Type B pancreatic cell (in vitro differentiated cells): Measurements from ENCODE around the gene FILIP1. TPM values are rescaled to one million over a fixed set of nuclear protein-coding genes. Genes with fewer than 3 reads are reported as not detected.

Experiments used
- DNase-seq: peaks from one replicate; pipeline ENCODE4 v3.0.0; 2021; ENCODE audit warnings: mixed read lengths; ENCODE audit not compliant: unreplicated experiment; ENCODE audit errors: extremely low spot score
- H3K27ac Mint-ChIP-seq: 2 replicates; pipeline ENCODE4 v1.8.0; 2021; ENCODE audit warnings: mild to moderate bottlenecking, mixed read lengths
- H3K27me3 Mint-ChIP-seq: 2 replicates; pipeline ENCODE4 v1.8.0; 2021; ENCODE audit warnings: mixed read lengths
- H3K36me3 Mint-ChIP-seq: 2 replicates; pipeline ENCODE4 v1.8.0; 2021; ENCODE audit warnings: mixed read lengths
- H3K4me1 Mint-ChIP-seq: one replicate; pipeline ENCODE4 v1.8.0; 2021; ENCODE audit warnings: mixed read lengths; ENCODE audit not compliant: unreplicated experiment
- H3K4me3 Mint-ChIP-seq: 2 replicates; pipeline ENCODE4 v1.8.0; 2021; ENCODE audit warnings: mild to moderate bottlenecking, mixed read lengths
- H3K9me3 Mint-ChIP-seq: 2 replicates; pipeline ENCODE4 v1.8.0; 2021; ENCODE audit warnings: mixed read lengths
- CTCF ChIP-seq: fragments of 200-600 bp; sonication (generic); conservative IDR thresholded peaks from 2 replicates; pipeline ENCODE4 v1.5.0; 2021; ENCODE audit warnings: antibody characterized with exemption, mild to moderate bottlenecking
- total RNA-seq: library from RNA; stranded (reverse); gene quantifications from 2 replicates; pipeline ENCODE4 v1.2.1, GENCODE V29; 2021; ENCODE audit warnings: low replicate concordance

FILIP1 gene
- total RNA-seq, 1 donor from 2014 or later = 5.0 TPM

GRCh38 chr6:75300531-75300855, 193.1 kb downstream of the FILIP1 start:
- no peak for DNase-seq
- Mint-ChIP-seq H3K4me3 (no peak overlapping the region), H3K27ac (peak overlapping the region; percentile 29), H3K27me3 (no peaks in the 10 kb centered on the region), H3K9me3 (no peaks in the 10 kb centered on the region), H3K4me1 (peaks cover 12% of the 10 kb centered on the region), H3K36me3 (no peaks in the 10 kb centered on the region)
- TF ChIP-seq CTCF = no peak

GRCh38 chr6:75299801-75300530, 193.6 kb downstream of the FILIP1 start:
- TF ChIP-seq CTCF = no peak
- H3K4me3 Mint-ChIP-seq = peak overlapping the region; percentile 3
- peak overlapping the region; percentile 29 for H3K27ac Mint-ChIP-seq
- no peak for DNase-seq
- peaks cover 12% of the 10 kb centered on the region for H3K4me1 Mint-ChIP-seq
- H3K9me3 Mint-ChIP-seq = no peaks in the 10 kb centered on the region
- no peaks in the 10 kb centered on the region for H3K36me3 Mint-ChIP-seq
- no peaks in the 10 kb centered on the region for H3K27me3 Mint-ChIP-seq

- Mint-ChIP-seq H3K9me3 (no peaks in the 10 kb centered on the region), H3K4me3 (no peak overlapping the region), H3K27me3 (no peaks in the 10 kb centered on the region), H3K4me1 (peaks cover 12% of the 10 kb centered on the region), H3K36me3 (no peaks in the 10 kb centered on the region), H3K27ac (no peak overlapping the region)
- peak; percentile 91 for TF ChIP-seq CTCF
- DNase-seq = no peak
Measured at GRCh38 chr6:75296811-75297779, 196.5 kb downstream of the FILIP1 start.

- Mint-ChIP-seq H3K36me3 (peaks cover 3% of the 10 kb centered on the region), H3K9me3 (peaks cover 3% of the 10 kb centered on the region)
Measured at GRCh38 chr6:75292555-75292954, 201.0 kb downstream of the FILIP1 start.

GRCh38 chr6:75291744-75292143, 201.9 kb downstream of the FILIP1 start:
- H3K9me3 Mint-ChIP-seq = peaks cover 3% of the 10 kb centered on the region
- peaks cover 18% of the 10 kb centered on the region for H3K4me1 Mint-ChIP-seq
- H3K4me3 Mint-ChIP-seq = no peak overlapping the region
- no peaks in the 10 kb centered on the region for H3K27me3 Mint-ChIP-seq
- H3K27ac Mint-ChIP-seq = no peak overlapping the region
- TF ChIP-seq CTCF = no peak
- no peak for DNase-seq
- peaks cover 3% of the 10 kb centered on the region for H3K36me3 Mint-ChIP-seq

More at GRCh38 chr6:75292555-75292954, 201.0 kb downstream of the FILIP1 start:
- H3K27me3 Mint-ChIP-seq = no peaks in the 10 kb centered on the region
- DNase-seq = no peak
- no peak overlapping the region for H3K4me3 Mint-ChIP-seq
- H3K27ac Mint-ChIP-seq = no peak overlapping the region
- TF ChIP-seq CTCF = no peak
- peaks cover 10% of the 10 kb centered on the region for H3K4me1 Mint-ChIP-seq
